A549 (cell line): ENCODE data around the gene OR10A5.

ENCODE experiments used
- EP300 ChIP-seq, 2 experiments: fragments of >200 bp; sonication (Bioruptor Twin); formaldehyde crosslinking; IDR thresholded peaks; 2 replicates in 1 of 2; 3 replicates in 1 of 2; pipeline ENCODE4 v1.6.1; 2016 to 2017
- FOSL2 ChIP-seq, 2 experiments: fragments of 450-650 bp in 1 of 2; fragments of >200 bp in 1 of 2; sonication (Bioruptor Twin) in 1 of 2; formaldehyde crosslinking; IDR thresholded peaks; 2 replicates each; pipeline versions ENCODE4 v1.5.0 to v1.6.1; 2016 to 2020; ENCODE audit warnings: mild to moderate bottlenecking in 1 of 2, moderate library complexity in 1 of 2
- KDM5A ChIP-seq: fragments of 200-600 bp; sonication (generic); IDR thresholded peaks from 2 replicates; pipeline ENCODE4 v1.6.1; 2016; ENCODE audit warnings: antibody characterized with exemption, mild to moderate bottlenecking
- MAX ChIP-seq: IDR thresholded peaks from 2 replicates; pipeline ENCODE4 v1.6.1; 2012
- MAZ ChIP-seq: fragments of 150-350 bp; IDR thresholded peaks from 2 replicates; pipeline ENCODE4 v1.6.1; 2014; ENCODE audit warnings: antibody characterized with exemption, low read depth, low read length, borderline replicate concordance
- NFE2L2 ChIP-seq: fragments of 150-350 bp; conservative IDR thresholded peaks from 2 replicates; pipeline ENCODE4 v1.6.1; 2014; ENCODE audit warnings: low read length
- POLR2A ChIP-seq: IDR thresholded peaks from 2 replicates; pipeline ENCODE4 v1.6.1; 2012; ENCODE audit warnings: mild to moderate bottlenecking, low read length
- SMC3 ChIP-seq: fragments of >200 bp; sonication (Bioruptor Twin); formaldehyde crosslinking; IDR thresholded peaks from 3 replicates; pipeline ENCODE4 v1.6.1; 2018; ENCODE audit warnings: inconsistent platforms
- SREBF2 ChIP-seq: fragments of 450-650 bp; IDR thresholded peaks from 2 replicates; pipeline ENCODE4 v1.6.1; 2014; ENCODE audit warnings: mild to moderate bottlenecking, moderate library complexity
- ZNF302 ChIP-seq: fragments of 250-450 bp; sonication (Bioruptor Pico); IDR thresholded peaks from 2 replicates; pipeline ENCODE4 v1.9.0; 2021; ENCODE audit warnings: inconsistent platforms, mild to moderate bottlenecking, moderate library complexity
- TF ChIP-seq, protein P1 (sequence below): fragments of >200 bp; sonication (Bioruptor Twin); formaldehyde crosslinking; IDR thresholded peaks from 3 replicates; pipeline ENCODE4 v1.5.1; 2016
- TF ChIP-seq, protein P2 (sequence below): fragments of 150-350 bp; IDR thresholded peaks from 2 replicates; pipeline ENCODE4 v1.6.1; 2014; ENCODE audit warnings: low read depth, mild to moderate bottlenecking, low read length

DNA sequence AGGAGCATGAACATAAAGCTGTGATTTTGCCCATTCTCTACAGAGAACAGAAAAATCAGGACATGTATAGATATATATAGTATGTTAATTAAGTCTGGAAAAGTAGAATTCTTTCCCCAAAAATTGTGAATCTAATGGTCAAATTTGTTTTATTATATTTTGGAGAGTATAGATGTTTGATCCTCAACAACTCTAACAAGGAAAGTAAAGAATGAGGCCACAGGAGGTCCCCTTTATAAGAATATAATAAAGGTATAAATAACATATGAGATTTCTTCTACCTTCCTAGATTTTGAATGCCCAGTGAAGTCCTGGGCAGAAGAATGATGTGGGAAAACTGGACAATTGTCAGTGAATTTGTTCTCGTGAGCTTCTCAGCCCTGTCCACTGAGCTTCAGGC, 30.8 kb downstream of the OR10A5 start, which contains the start of gene OR10A4:
- TF ChIP-seq, protein P1, sequence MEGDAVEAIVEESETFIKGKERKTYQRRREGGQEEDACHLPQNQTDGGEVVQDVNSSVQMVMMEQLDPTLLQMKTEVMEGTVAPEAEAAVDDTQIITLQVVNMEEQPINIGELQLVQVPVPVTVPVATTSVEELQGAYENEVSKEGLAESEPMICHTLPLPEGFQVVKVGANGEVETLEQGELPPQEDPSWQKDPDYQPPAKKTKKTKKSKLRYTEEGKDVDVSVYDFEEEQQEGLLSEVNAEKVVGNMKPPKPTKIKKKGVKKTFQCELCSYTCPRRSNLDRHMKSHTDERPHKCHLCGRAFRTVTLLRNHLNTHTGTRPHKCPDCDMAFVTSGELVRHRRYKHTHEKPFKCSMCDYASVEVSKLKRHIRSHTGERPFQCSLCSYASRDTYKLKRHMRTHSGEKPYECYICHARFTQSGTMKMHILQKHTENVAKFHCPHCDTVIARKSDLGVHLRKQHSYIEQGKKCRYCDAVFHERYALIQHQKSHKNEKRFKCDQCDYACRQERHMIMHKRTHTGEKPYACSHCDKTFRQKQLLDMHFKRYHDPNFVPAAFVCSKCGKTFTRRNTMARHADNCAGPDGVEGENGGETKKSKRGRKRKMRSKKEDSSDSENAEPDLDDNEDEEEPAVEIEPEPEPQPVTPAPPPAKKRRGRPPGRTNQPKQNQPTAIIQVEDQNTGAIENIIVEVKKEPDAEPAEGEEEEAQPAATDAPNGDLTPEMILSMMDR, result no peak
- TF ChIP-seq MAZ (no peak), ZNF302 (CRISPR knock-in tag) (no peak), KDM5A (no peak), SREBF2 (no peak), FOSL2 (IDR thresholded peaks at IDR 0.05) (no peak), FOSL2 (CRISPR knock-in tag; IDR thresholded peaks at IDR 0.05) (no peak), MAX (no peak), NFE2L2 (no peak), POLR2A (no peak), EP300 (IDR thresholded peaks at IDR 0.05) (no peak), SMC3 (no peak)
- TF ChIP-seq, protein P2, sequence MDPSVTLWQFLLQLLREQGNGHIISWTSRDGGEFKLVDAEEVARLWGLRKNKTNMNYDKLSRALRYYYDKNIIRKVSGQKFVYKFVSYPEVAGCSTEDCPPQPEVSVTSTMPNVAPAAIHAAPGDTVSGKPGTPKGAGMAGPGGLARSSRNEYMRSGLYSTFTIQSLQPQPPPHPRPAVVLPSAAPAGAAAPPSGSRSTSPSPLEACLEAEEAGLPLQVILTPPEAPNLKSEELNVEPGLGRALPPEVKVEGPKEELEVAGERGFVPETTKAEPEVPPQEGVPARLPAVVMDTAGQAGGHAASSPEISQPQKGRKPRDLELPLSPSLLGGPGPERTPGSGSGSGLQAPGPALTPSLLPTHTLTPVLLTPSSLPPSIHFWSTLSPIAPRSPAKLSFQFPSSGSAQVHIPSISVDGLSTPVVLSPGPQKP, result no peak
